ENCODE results near the gene NFASC. TPM values are rescaled to one million over a fixed set of nuclear protein-coding genes. Genes with fewer than 3 reads are reported as not detected.

Gene NFASC
- total and polyA plus RNA-seq, 7 donors, result 0.46 to 105 (median 17.6) TPM

GRCh38 chr1:204975568-204976235, 105.0 kb downstream of the NFASC start:
- H3K9me3 ChIP-seq, result no peaks in the 10 kb centered on the region

GRCh38 chr1:204976646-204977045, 106.0 kb downstream of the NFASC start:
- Histone ChIP-seq H3K4me1 (no peaks in the 10 kb centered on the region), H3K9me3 (no peaks in the 10 kb centered on the region), H3K4me3 (no peak overlapping the region), H3K27me3 (no peaks in the 10 kb centered on the region), H3K27ac (no peak overlapping the region), H3K36me3 (peaks cover 0 to 76% (median 37%) of the 10 kb centered on the region in 4 donors)
- no peak for TF ChIP-seq POLR2A (IDR thresholded peaks at IDR 0.05)
- TF ChIP-seq CTCF (IDR thresholded peaks at IDR 0.05), result no peak
- no peak for TF ChIP-seq POLR2AphosphoS5 (IDR thresholded peaks at IDR 0.05)
- no peak for TF ChIP-seq EP300 (IDR thresholded peaks at IDR 0.05)
- intact Hi-C loops (cut with DNase I), result no loop called here
- no peak for DNase-seq
- 91 to 94% methylated on average over 13 of the region's 13 CpGs for WGBS, 2 donors

More at GRCh38 chr1:204975568-204976235, 105.0 kb downstream of the NFASC start:
- Histone ChIP-seq H3K36me3 (peaks cover 0 to 85% (median 42%) of the 10 kb centered on the region in 4 donors), H3K4me1 (no peaks in the 10 kb centered on the region), H3K4me3 (no peak overlapping the region), H3K27me3 (no peaks in the 10 kb centered on the region), H3K27ac (no peak overlapping the region)
- DNase-seq, result no peak
- intact Hi-C loops (cut with DNase I), result no loop called here
- WGBS, 2 donors, result 39 to 52% methylated on average over 8 of the region's 8 CpGs
- TF ChIP-seq POLR2A (IDR thresholded peaks at IDR 0.05) (no peak), CTCF (IDR thresholded peaks at IDR 0.05) (peak; percentile 47 to 90 (median 73)), POLR2AphosphoS5 (IDR thresholded peaks at IDR 0.05) (no peak), EP300 (IDR thresholded peaks at IDR 0.05) (no peak)

GRCh38 chr1:204977318-204977717, 106.7 kb downstream of the NFASC start:
- no peak overlapping the region for H3K4me3 ChIP-seq
- peaks cover 1 to 76% (median 35%) of the 10 kb centered on the region in 4 donors for H3K36me3 ChIP-seq
- no peak for DNase-seq
- TF ChIP-seq CTCF (IDR thresholded peaks at IDR 0.05) (no peak), POLR2A (IDR thresholded peaks at IDR 0.05) (no peak), POLR2AphosphoS5 (IDR thresholded peaks at IDR 0.05) (no peak), EP300 (IDR thresholded peaks at IDR 0.05) (no peak)
- H3K4me1 ChIP-seq, result no peaks in the 10 kb centered on the region
- H3K9me3 ChIP-seq, result no peaks in the 10 kb centered on the region
- intact Hi-C loops (cut with DNase I), result no loop called here
- no peak overlapping the region for H3K27ac ChIP-seq
- H3K27me3 ChIP-seq, result no peaks in the 10 kb centered on the region
- 56 to 64% methylated on average over 8 of the region's 8 CpGs for WGBS, 2 donors

GRCh38 chr1:204978782-204979181, 108.1 kb downstream of the NFASC start:
- 95% methylated on average over 14 of the region's 14 CpGs for WGBS, 2 donors
- Histone ChIP-seq H3K4me1 (no peaks in the 10 kb centered on the region), H3K36me3 (peaks cover 3 to 78% (median 33%) of the 10 kb centered on the region in 4 donors), H3K27ac (no peak overlapping the region), H3K9me3 (no peaks in the 10 kb centered on the region), H3K4me3 (no peak overlapping the region), H3K27me3 (no peaks in the 10 kb centered on the region)
- DNase-seq, result no peak
- intact Hi-C loops (cut with DNase I), result no loop called here
- TF ChIP-seq POLR2A (IDR thresholded peaks at IDR 0.05) (no peak), POLR2AphosphoS5 (IDR thresholded peaks at IDR 0.05) (no peak), CTCF (IDR thresholded peaks at IDR 0.05) (no peak), EP300 (IDR thresholded peaks at IDR 0.05) (no peak)

Measured in sigmoid colon (tissue), 7 donors.